Breast epithelium (tissue), 3 donors: ENCODE results near the gene SSBP4.

Experiments used
- CTCF ChIP-seq, 3 donors: fragments of 450-650 bp; IDR thresholded peaks; one replicate each; pipeline ENCODE4 v1.5.1; 2016 to 2017; ENCODE audit warnings: antibody characterized with exemption in 3 of 3, mild to moderate bottlenecking in 3 of 3, moderate library complexity in 3 of 3
- POLR2A ChIP-seq: fragments of 450-650 bp; IDR thresholded peaks from one replicate; pipeline ENCODE4 v1.6.1; 2016; ENCODE audit warnings: antibody characterized with exemption, mild to moderate bottlenecking, moderate library complexity
- POLR2AphosphoS5 ChIP-seq, 3 donors: sonication (generic); formaldehyde crosslinking; IDR thresholded peaks; one replicate each; pipeline ENCODE4 v1.6.1; 2017; ENCODE audit warnings: antibody characterized with exemption in 3 of 3

- TF ChIP-seq POLR2A (no peak), CTCF (IDR thresholded peaks at IDR 0.05) (no peak), POLR2AphosphoS5 (IDR thresholded peaks at IDR 0.05) (no peak)
Observed at GRCh38 chr19:18481505-18482222, 62.5 kb downstream of the SSBP4 start.
